GM21825 (cell line): ENCODE data around the gene CCNF.
A peak's percentile ranks its signal among the peaks of the same experiment; 100 is the strongest.

ENCODE experiments used
- ATAC-seq: cut with Tn5 transposase; IDR thresholded peaks from one replicate; pipeline ENCODE4 v1.9.1; 2021; ENCODE audit warnings: mild to moderate bottlenecking, moderate library complexity; ENCODE audit not compliant: unreplicated experiment

CCNF gene

DNA sequence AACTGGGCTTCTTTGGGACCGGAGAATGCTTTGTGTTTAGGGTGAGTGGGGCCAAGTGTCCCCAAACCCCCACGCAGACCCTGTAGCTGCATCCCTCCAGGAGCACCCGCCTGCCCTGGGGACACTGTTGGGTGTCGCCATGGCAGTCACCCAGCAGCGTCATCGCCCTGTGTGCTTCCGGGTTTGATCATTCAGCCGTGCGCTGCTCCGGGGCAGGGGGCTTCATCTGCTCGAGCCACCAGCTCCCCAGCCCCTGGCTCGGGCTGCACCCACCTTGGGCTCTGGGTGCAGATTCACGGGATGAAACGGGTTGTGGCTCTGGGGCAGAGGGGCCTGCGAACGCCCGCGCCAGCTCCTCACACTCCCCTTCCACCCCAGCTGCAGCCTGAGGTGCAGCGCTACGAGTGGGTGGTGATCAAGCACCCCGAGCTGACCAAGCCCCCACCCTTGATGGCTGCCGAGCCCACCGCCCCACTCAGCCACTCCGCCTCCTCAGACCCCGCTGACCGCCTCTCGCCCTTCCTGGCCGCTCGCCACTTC, 70.7 kb downstream of the CCNF start:
- ATAC-seq: no peak

DNA sequence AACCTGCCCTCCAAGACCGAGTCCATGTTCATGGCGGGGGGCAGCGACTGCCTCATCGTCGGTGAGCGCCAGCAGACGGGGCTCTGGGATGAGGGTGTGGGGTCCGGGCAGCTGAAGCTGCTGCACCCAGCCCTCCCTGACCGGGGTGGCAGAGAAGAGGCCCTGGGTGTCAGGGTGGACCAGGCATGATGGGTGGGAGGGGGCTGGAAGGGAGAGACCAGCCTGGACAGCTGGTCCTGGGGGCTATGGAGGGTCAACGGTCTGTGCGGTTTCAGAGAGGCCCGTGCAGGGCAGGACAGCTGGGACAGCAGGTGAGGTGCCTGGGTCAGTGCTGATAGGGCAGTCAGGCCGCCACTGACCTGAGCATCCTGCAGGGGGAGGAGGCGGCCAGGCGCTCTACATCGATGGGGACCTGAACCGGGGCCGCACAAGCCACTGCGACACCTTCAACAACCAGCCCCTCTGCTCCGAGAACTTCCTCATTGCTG, 71.2 kb downstream of the CCNF start:
- no peak for ATAC-seq

DNA sequence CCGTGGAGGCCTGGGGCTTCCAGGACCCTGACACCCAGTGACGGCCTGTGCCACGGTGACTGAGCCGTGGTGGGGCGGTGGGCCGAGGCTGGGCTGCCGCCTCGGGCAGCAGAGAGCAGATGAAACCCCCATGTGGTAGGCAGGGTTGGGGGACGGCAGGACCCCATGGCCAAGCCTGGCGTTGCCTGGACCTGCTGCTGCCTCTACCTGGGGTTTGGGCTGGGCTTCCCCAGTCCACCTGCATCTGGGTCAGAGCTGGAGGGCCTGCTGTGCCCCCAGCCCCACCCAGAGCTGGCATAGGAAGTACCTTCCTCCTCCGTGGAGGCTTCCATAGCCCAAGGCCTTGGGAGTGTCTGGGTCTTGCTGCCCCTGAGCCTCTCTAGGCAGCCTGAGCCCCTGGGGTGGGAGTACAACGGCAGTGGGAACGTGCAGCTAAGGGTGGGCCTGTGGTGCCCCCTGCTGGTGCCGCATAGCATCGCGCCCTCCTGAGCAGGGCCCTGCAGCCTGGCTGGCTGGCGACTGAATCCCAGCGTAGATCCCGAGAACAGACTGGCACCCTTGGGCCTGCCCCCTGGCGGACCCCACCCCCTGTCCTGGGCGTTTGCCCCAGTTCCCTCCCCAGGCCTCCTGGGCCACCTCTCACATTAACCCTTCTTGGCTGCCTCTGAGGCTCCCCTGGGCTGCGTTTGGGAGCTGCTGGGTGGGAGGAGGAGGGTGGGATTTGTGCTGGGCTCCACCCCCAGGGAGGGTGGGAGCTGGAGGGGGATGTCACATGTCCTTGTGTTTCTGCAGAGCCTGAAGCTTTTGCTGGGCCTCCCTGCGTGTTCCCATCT, 71.9 kb downstream of the CCNF start:
- ATAC-seq: peak; percentile 60

DNA sequence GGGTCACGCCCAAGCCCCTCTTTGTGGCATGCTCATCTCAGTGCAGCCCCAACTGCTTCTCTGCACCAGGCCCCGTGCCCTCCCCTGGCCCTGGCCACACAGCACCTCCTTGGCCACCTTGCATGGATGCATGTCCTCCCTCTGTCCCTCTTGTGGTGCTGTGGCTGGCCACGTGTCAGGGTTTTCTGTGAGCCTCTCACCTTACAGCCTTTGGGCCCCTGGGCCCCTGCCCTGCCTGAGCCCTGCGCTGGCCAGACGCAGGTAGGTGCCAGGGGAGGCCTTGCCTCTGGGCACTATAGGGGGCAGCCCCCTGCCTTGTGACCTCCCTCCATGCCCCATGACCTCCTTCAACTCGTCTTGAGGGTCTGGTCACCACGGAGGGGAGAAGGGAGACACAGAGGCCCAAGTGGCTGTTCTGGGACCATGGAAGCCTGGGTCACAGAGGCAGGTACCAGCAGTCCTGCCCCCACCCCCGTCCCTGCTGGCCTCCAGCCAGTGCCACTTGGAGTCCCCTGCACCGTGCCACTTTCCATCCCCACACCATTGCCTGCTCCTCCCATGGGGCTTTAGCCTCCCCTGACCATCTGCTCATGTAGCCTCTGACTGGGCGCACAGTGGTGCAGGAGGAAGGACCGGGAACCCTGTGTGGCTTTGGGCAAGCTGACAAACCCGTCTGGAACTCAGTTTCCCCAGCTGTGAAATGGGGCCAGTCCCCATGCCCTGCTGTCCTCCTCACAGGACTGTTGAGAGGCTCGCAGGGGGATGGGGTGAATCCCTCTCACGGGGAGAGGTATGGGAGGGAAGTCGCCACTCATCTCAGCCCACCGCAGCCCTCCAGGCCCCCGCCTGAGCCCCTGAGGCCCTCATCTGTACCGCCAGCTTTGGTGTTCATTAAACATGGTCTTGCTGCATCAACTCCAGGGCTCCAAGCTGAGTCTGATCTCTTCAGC, 73.0 kb downstream of the CCNF start:
- ATAC-seq: no peak

DNA sequence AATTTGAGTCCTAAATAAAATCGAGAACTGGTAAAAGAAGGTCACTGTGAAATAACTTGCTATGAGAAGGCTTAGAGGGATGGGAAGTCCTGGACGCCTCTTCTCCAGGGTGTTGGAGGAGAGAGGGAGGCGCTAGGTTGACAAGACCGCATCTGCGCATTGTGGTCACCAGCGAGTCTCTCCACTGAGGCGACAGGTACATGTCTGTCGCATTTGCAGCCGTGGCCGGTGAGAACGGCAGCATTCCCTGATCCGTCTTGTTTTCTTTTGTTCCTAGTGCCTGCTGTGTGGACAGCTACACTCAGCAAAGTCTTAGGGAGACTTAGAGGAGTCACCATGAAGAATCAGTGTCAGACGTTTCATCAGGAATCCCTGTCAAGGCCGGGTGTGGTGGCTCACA, 76.4 kb downstream of the CCNF start:
- no peak for ATAC-seq

DNA sequence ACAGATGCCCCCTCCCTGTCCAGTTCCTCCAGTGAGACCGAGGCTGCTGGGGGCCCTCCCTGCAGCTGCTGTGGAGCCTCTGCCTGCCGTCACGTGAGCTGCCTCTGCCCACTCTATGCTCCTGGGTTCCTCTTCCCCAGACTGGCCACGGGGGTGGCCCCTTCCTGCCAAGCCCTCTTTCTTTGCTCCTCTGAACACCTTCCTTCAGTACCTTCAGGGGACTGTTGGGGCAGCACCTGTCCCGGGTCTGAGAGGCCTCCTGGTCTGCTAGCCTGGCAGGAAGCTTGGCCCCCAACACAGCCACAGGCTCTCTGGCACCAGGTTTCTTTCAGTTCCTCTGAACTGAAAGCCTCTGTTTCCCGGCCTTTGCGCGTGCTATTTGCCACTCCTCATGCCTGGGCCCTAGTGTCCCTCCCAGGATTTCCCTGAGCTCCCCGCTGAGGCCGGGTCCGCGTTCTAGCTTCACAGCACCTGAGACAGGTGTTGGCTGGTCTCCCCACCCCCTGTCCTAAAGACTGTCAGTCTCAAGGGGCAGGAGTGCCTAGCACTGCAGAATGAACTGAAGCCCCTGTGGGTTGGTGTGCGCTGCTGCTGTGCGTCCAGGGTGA, 77.9 kb downstream of the CCNF start:
- ATAC-seq: peak; percentile 55

DNA sequence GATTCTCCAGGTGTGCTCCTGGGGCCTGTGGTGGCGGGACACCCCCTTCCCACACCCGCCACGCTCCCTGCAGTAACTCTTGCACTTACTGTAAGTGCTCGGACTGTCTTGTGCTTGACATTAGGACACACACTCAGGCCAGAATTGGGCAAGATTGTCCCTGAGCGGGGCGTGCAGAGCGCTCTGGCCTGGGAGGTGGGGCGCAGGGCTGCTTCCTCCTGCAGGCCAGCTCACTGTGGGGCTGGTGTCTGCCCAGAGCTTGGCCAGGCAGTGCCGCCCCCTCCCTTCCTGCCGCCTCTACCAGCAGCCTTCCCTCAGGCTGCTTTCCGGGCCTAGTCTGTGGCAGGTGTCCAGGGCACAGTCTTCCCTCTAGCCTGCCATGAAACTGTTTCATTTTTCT, 78.4 kb downstream of the CCNF start:
- peak; percentile 16 for ATAC-seq
